Esophagus muscularis mucosa (tissue), 4 donors: ENCODE measurements around the gene CACYBP.

ENCODE experiments used
- CTCF ChIP-seq, 3 experiments: fragments of 200-600 bp in 2 of 3; fragments of 450-650 bp in 1 of 3; sonication (generic) in 2 of 3; IDR thresholded peaks; one replicate each; pipeline ENCODE4 v1.5.1; 2017 to 2019; ENCODE audit warnings: antibody characterized with exemption in 3 of 3, mild to moderate bottlenecking in 2 of 3, moderate library complexity in 1 of 3
- EP300 ChIP-seq: sonication (generic); formaldehyde crosslinking; IDR thresholded peaks from one replicate; pipeline ENCODE4 v1.6.1; 2017; ENCODE audit warnings: antibody characterized with exemption
- POLR2A ChIP-seq: fragments of 450-650 bp; IDR thresholded peaks from one replicate; pipeline ENCODE4 v1.6.1; 2017; ENCODE audit warnings: antibody characterized with exemption, moderate library complexity, mild to moderate bottlenecking, low read depth
- POLR2AphosphoS5 ChIP-seq, 2 donors: sonication (generic); formaldehyde crosslinking; IDR thresholded peaks; one replicate each; pipeline ENCODE4 v1.6.1; 2017; ENCODE audit warnings: antibody characterized with exemption in 2 of 2

- TF ChIP-seq CTCF (IDR thresholded peaks at IDR 0.05) (no peak), EP300 (no peak), POLR2A (no peak), POLR2AphosphoS5 (IDR thresholded peaks at IDR 0.05) (no peak)
These were observed 3.3 kb upstream of the CACYBP start for GRCh38 chr1:174996476-174996875.
